Ascending aorta (tissue), 2 donors: ENCODE measurements around the gene CTCFL. TPM values are rescaled to one million over a fixed set of nuclear protein-coding genes. Genes with fewer than 3 reads are reported as not detected.
"Not testable (repeated sequence)": the region's sequence is repeated elsewhere in the genome, so short reads cannot be mapped to it uniquely, and the experiment has no call there.

Experiments
- DNase-seq, 2 donors: peaks; one replicate each; pipeline ENCODE4 v3.0.0-alpha.2; 2019; ENCODE audit warnings: low spot score in 2 of 2
- H3K27ac ChIP-seq, 2 donors: fragments of 200-600 bp; sonication (generic); one replicate each; pipeline ENCODE4 v1.5.1; 2016 to 2017; ENCODE audit warnings: mild to moderate bottlenecking in 1 of 2
- H3K27me3 ChIP-seq: fragments of 200-600 bp; sonication (generic); one replicate; pipeline ENCODE4 v1.5.1; 2017
- H3K36me3 ChIP-seq, 2 donors: fragments of 200-600 bp; sonication (generic); one replicate each; pipeline ENCODE4 v1.5.1; 2016
- H3K4me1 ChIP-seq, 2 donors: fragments of 200-600 bp; sonication (generic); one replicate each; pipeline ENCODE4 v1.5.1; 2016 to 2017; ENCODE audit warnings: mild to moderate bottlenecking in 1 of 2
- H3K4me3 ChIP-seq, 2 donors: fragments of 200-600 bp; sonication (generic); one replicate each; pipeline ENCODE4 v1.5.1; 2016 to 2017; ENCODE audit warnings: mild to moderate bottlenecking in 1 of 2
- H3K9me3 ChIP-seq, 2 donors: fragments of 200-600 bp; sonication (generic); one replicate each; pipeline ENCODE4 v1.5.1; 2016
- CTCF ChIP-seq, 3 experiments: fragments of 200-600 bp in 2 of 3; fragments of 450-650 bp in 1 of 3; sonication (generic) in 2 of 3; IDR thresholded peaks; one replicate each; pipeline ENCODE4 v1.5.1; 2016 to 2019; ENCODE audit warnings: antibody characterized with exemption in 3 of 3, mild to moderate bottlenecking in 1 of 3, moderate library complexity in 1 of 3
- intact Hi-C: fragments of 100-400 bp; cut with DNase I; formaldehyde crosslinking; loops from one replicate; pipeline ENCODE4 v1.15.1; 2023
- total RNA-seq: library from RNA; depleted of rRNA; stranded (reverse); fragments of >200 nt; gene quantifications from one replicate; pipeline ENCODE4 v1.1.0, GENCODE V29; 2016

Gene CTCFL
- total RNA-seq, 1 donor from 2014 or later, result not detected

GRCh38 chr20:57473246-57474048 lies 51.5 kb downstream of the CTCFL start:
- Histone ChIP-seq H3K36me3 (no peaks in the 10 kb centered on the region), H3K27ac (no peak overlapping the region), H3K27me3 (no peaks in the 10 kb centered on the region), H3K9me3 (no peaks in the 10 kb centered on the region), H3K4me1 (no peaks in the 10 kb centered on the region), H3K4me3 (no peak overlapping the region)
- peak in 1 of 2 donors; percentile 63 for DNase-seq
- TF ChIP-seq CTCF (IDR thresholded peaks at IDR 0.05), result no peak
- intact Hi-C loops, result no loop called here

- H3K4me1 ChIP-seq, H3K9me3 ChIP-seq, H3K4me3 ChIP-seq, H3K36me3 ChIP-seq, intact Hi-C loops, H3K27me3 ChIP-seq, H3K27ac ChIP-seq: not testable (repeated sequence)
- DNase-seq, result peak in 1 of 2 donors; percentile 22
Measured at GRCh38 chr20:57472474-57472873, 52.5 kb downstream of the CTCFL start.

GRCh38 chr20:57471496-57472372 lies 53.2 kb downstream of the CTCFL start:
- intact Hi-C loops, result no loop called here
- no peak for DNase-seq
- no peaks in the 10 kb centered on the region for H3K9me3 ChIP-seq
- H3K27me3 ChIP-seq, result no peaks in the 10 kb centered on the region
- H3K4me1 ChIP-seq, result no peaks in the 10 kb centered on the region
- H3K4me3 ChIP-seq, result no peak overlapping the region
- H3K27ac ChIP-seq, result no peak overlapping the region
- no peaks in the 10 kb centered on the region for H3K36me3 ChIP-seq
- no peak for TF ChIP-seq CTCF (IDR thresholded peaks at IDR 0.05)

- H3K4me1 ChIP-seq, result no peaks in the 10 kb centered on the region
Measured at GRCh38 chr20:57470666-57471495, 54.1 kb downstream of the CTCFL start.

GRCh38 chr20:57470212-57470522 lies 54.8 kb downstream of the CTCFL start:
- no peaks in the 10 kb centered on the region for H3K27me3 ChIP-seq
- no peaks in the 10 kb centered on the region for H3K9me3 ChIP-seq
- DNase-seq, result no peak
- TF ChIP-seq CTCF (IDR thresholded peaks at IDR 0.05), result no peak
- intact Hi-C loops, result no loop called here
- no peak overlapping the region for H3K4me3 ChIP-seq
- H3K36me3 ChIP-seq, result no peaks in the 10 kb centered on the region
- no peaks in the 10 kb centered on the region for H3K4me1 ChIP-seq
- no peak overlapping the region for H3K27ac ChIP-seq

More at GRCh38 chr20:57470666-57471495, 54.1 kb downstream of the CTCFL start:
- no peak for DNase-seq
- no peaks in the 10 kb centered on the region for H3K36me3 ChIP-seq
- no peak for TF ChIP-seq CTCF (IDR thresholded peaks at IDR 0.05)
- H3K27ac ChIP-seq, result no peak overlapping the region
- intact Hi-C loops, result no loop called here
- no peak overlapping the region for H3K4me3 ChIP-seq
- no peaks in the 10 kb centered on the region for H3K27me3 ChIP-seq
- no peaks in the 10 kb centered on the region for H3K9me3 ChIP-seq
